Measurements from ENCODE around the gene CYP3A5.

The CYP3A5 gene

DNA sequence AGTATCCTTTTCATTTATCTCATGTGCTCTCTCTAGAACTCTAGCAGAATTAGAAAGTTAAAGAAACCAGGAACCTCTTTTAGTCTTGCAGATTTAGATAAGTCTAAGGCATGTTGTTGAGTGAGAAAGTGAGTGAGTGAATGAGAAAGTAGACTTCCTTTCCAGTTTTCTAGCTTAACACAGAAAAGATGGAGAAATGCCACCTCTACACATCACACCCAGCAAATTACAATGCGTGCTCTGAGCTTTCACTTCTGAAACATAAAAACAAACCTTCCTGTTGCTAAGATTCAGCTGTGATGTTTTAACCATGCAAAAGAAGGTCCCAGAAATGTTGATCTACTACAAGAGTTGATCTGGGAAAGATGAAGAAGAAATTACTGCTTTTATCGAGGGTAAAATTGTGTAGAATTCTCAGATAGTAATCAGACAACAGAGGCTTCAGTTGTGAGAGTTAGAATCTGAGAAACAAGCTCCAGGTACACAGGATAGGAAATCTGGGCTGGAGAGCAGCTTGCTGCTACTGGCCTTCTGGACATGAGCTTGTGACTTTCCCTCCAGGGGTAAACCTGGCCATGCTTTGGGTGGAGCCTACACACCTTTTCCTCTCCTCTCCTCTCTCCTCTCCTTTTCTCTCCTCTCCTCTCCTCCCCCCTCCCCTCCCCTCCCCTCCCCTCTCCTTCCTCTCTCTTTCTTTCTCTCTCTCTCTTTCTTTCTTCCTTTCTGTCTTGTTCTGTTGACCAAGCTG, 4.6 kb downstream of the CYP3A5 start:
- DNase-seq (ENCODE audit: low read depth in 1 of 2, low spot score in 1 of 2): no peak
- no peaks in the 10 kb centered on the region for H3K27me3 ChIP-seq (ENCODE audit: insufficient read depth, poor library complexity, severe bottlenecking)
- H3K4me3 ChIP-seq (replicated peaks; ENCODE audit: insufficient read depth, low read length): no peak overlapping the region
- TF ChIP-seq, protein P1, sequence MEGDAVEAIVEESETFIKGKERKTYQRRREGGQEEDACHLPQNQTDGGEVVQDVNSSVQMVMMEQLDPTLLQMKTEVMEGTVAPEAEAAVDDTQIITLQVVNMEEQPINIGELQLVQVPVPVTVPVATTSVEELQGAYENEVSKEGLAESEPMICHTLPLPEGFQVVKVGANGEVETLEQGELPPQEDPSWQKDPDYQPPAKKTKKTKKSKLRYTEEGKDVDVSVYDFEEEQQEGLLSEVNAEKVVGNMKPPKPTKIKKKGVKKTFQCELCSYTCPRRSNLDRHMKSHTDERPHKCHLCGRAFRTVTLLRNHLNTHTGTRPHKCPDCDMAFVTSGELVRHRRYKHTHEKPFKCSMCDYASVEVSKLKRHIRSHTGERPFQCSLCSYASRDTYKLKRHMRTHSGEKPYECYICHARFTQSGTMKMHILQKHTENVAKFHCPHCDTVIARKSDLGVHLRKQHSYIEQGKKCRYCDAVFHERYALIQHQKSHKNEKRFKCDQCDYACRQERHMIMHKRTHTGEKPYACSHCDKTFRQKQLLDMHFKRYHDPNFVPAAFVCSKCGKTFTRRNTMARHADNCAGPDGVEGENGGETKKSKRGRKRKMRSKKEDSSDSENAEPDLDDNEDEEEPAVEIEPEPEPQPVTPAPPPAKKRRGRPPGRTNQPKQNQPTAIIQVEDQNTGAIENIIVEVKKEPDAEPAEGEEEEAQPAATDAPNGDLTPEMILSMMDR (IDR thresholded peaks at IDR 0.05; ENCODE audit: insufficient read depth, low read length): no peak
- TF ChIP-seq GABPA (IDR thresholded peaks at IDR 0.05; ENCODE audit: low read depth) (no peak), POLR2AphosphoS5 (IDR thresholded peaks at IDR 0.05; ENCODE audit: low read depth) (no peak), SPI1 (IDR thresholded peaks at IDR 0.05; ENCODE audit: borderline replicate concordance, low read depth) (no peak)
- TF ChIP-seq, protein P2, sequence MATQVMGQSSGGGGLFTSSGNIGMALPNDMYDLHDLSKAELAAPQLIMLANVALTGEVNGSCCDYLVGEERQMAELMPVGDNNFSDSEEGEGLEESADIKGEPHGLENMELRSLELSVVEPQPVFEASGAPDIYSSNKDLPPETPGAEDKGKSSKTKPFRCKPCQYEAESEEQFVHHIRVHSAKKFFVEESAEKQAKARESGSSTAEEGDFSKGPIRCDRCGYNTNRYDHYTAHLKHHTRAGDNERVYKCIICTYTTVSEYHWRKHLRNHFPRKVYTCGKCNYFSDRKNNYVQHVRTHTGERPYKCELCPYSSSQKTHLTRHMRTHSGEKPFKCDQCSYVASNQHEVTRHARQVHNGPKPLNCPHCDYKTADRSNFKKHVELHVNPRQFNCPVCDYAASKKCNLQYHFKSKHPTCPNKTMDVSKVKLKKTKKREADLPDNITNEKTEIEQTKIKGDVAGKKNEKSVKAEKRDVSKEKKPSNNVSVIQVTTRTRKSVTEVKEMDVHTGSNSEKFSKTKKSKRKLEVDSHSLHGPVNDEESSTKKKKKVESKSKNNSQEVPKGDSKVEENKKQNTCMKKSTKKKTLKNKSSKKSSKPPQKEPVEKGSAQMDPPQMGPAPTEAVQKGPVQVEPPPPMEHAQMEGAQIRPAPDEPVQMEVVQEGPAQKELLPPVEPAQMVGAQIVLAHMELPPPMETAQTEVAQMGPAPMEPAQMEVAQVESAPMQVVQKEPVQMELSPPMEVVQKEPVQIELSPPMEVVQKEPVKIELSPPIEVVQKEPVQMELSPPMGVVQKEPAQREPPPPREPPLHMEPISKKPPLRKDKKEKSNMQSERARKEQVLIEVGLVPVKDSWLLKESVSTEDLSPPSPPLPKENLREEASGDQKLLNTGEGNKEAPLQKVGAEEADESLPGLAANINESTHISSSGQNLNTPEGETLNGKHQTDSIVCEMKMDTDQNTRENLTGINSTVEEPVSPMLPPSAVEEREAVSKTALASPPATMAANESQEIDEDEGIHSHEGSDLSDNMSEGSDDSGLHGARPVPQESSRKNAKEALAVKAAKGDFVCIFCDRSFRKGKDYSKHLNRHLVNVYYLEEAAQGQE (IDR thresholded peaks at IDR 0.05; ENCODE audit: insufficient replicate concordance, low read depth): no peak
- H3K27ac ChIP-seq (replicated peaks): no peak overlapping the region

DNA sequence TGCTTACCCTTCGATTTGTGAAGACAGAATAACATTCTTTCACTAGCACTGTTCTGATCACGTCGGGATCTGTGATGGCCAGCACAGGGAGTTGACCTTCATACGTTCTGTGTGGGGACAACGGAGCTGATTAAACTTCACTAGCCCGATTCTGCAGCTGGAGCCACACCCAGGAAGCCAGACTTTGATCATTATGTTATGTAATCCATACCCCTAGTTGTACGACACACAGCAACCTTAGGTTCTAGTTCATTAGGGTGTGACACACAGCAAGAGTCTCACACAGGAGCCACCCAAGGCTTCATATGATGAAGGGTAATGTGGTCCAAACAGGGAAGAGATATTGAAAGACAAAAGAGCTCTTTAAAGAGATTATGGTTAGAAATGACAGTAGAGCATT, 7.2 kb downstream of the CYP3A5 start:
- no peak overlapping the region for H3K27ac ChIP-seq (replicated peaks)
- DNase-seq (ENCODE audit: low read depth in 1 of 2, low spot score in 1 of 2): no peak
- TF ChIP-seq, protein P1 (IDR thresholded peaks at IDR 0.05; ENCODE audit: insufficient read depth, low read length): no peak
- TF ChIP-seq SPI1 (IDR thresholded peaks at IDR 0.05; ENCODE audit: borderline replicate concordance, low read depth) (no peak), GABPA (IDR thresholded peaks at IDR 0.05; ENCODE audit: low read depth) (no peak)
- no peaks in the 10 kb centered on the region for H3K27me3 ChIP-seq (ENCODE audit: insufficient read depth, poor library complexity, severe bottlenecking)
- no peak overlapping the region for H3K4me3 ChIP-seq (replicated peaks; ENCODE audit: insufficient read depth, low read length)

DNA sequence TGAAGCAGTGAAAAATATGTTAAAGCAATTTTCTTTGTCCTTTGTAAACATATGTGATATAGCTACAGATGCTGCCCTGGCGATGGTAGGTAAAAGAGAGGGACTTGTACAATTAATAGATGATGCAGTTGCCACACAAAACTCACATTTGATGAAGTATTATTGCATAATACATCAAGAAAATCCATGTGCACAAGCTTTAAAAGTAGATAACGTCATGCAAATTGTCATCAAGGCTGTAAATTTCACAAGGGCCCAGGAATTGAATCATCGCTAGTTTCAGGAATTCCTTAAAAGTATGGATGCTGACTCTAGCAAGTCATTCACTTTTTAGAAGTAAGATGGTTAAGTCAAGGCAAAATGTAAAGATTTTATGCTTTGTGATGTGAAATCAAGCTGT, 10.0 kb downstream of the CYP3A5 start:
- Histone ChIP-seq H3K27me3 (ENCODE audit: insufficient read depth, poor library complexity, severe bottlenecking) (no peaks in the 10 kb centered on the region), H3K4me3 (replicated peaks; ENCODE audit: insufficient read depth, low read length) (no peak overlapping the region), H3K27ac (replicated peaks) (no peak overlapping the region)
- no peak for DNase-seq (ENCODE audit: low read depth in 1 of 2, low spot score in 1 of 2)
- TF ChIP-seq SPI1 (IDR thresholded peaks at IDR 0.05; ENCODE audit: borderline replicate concordance, low read depth): no peak
- TF ChIP-seq, protein P1 (IDR thresholded peaks at IDR 0.05; ENCODE audit: insufficient read depth, low read length): no peak
- no peak for TF ChIP-seq GABPA (IDR thresholded peaks at IDR 0.05; ENCODE audit: low read depth)
- TF ChIP-seq, protein P2 (IDR thresholded peaks at IDR 0.05; ENCODE audit: insufficient replicate concordance, low read depth): no peak
- TF ChIP-seq POLR2AphosphoS5 (IDR thresholded peaks at IDR 0.05; ENCODE audit: low read depth): no peak

DNA sequence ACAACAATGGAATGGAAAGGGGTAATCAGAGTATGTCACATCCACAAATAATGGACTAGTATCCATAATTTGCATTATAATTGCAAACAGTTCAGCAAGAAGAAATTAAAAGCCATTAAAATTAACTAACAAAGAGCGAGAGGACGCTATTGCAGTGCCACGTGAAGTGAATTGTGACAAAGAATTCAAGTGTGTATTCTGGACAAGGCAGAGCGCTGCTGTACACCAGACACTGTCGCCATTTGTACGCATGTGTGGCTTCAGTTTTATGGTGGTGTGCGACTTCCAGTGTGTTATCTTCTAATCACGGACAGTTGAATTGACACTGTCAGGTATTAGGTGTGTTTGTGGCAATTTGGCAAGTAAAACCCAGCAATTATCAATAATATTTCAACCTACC, 11.3 kb downstream of the CYP3A5 start:
- H3K4me3 ChIP-seq (replicated peaks; ENCODE audit: insufficient read depth, low read length): no peak overlapping the region
- H3K27me3 ChIP-seq (ENCODE audit: insufficient read depth, poor library complexity, severe bottlenecking): no peaks in the 10 kb centered on the region
- no peak overlapping the region for H3K27ac ChIP-seq (replicated peaks)
- DNase-seq (ENCODE audit: low read depth in 1 of 2, low spot score in 1 of 2): no peak
- TF ChIP-seq SPI1 (IDR thresholded peaks at IDR 0.05; ENCODE audit: borderline replicate concordance, low read depth) (no peak), GABPA (IDR thresholded peaks at IDR 0.05; ENCODE audit: low read depth) (no peak)
- TF ChIP-seq, protein P1 (IDR thresholded peaks at IDR 0.05; ENCODE audit: insufficient read depth, low read length): no peak
